Measurements from ENCODE around the gene UCHL5. TPM values are rescaled to one million over a fixed set of nuclear protein-coding genes. Genes with fewer than 3 reads are reported as not detected.
"Not testable (repeated sequence)": the region's sequence is repeated elsewhere in the genome, so short reads cannot be mapped to it uniquely, and the experiment has no call there.

Gene UCHL5
- polyA plus RNA-seq, 1 donor from 2014 or later, result 35.6 TPM

GRCh38 chr1:193077991-193078390 is 18.8 kb upstream of the UCHL5 start:
- Mint-ChIP-seq H3K27me3 (no peaks in the 10 kb centered on the region), H3K4me3 (no peak overlapping the region), H3K36me3 (peaks cover 15% of the 10 kb centered on the region), H3K4me1 (peaks cover 1 to 7% (median 3%) of the 10 kb centered on the region in 3 donors), H3K9me3 (no peaks in the 10 kb centered on the region), H3K27ac (no peak overlapping the region)

GRCh38 chr1:193070942-193071341 is 11.8 kb upstream of the UCHL5 start:
- H3K9me3 Mint-ChIP-seq, result no peaks in the 10 kb centered on the region
- no peaks in the 10 kb centered on the region for H3K27me3 Mint-ChIP-seq
- peak overlapping the region in 1 of 3 donors; percentile 64 for H3K27ac Mint-ChIP-seq
- H3K4me3 Mint-ChIP-seq, result peak overlapping the region in 2 of 4 donors; percentile 47 to 61
- H3K36me3 Mint-ChIP-seq, result peaks cover 1% of the 10 kb centered on the region
- peaks cover 32 to 39% (median 37%) of the 10 kb centered on the region in 3 donors for H3K4me1 Mint-ChIP-seq

GRCh38 chr1:193070386-193070753 is 11.2 kb upstream of the UCHL5 start:
- H3K4me1 Mint-ChIP-seq, result peaks cover 32 to 44% (median 39%) of the 10 kb centered on the region in 3 donors
- no peaks in the 10 kb centered on the region for H3K27me3 Mint-ChIP-seq
- H3K27ac Mint-ChIP-seq, result peak overlapping the region in 2 of 3 donors; percentile 55 to 92
- H3K4me3 Mint-ChIP-seq, result peak overlapping the region in 3 of 4 donors; percentile 27 to 57 (median 43)
- H3K9me3 Mint-ChIP-seq, result no peaks in the 10 kb centered on the region
- H3K36me3 Mint-ChIP-seq, result peaks cover 1% of the 10 kb centered on the region

- H3K36me3 Mint-ChIP-seq, result peaks cover 1% of the 10 kb centered on the region
- peaks cover 32 to 49% (median 42%) of the 10 kb centered on the region in 3 donors for H3K4me1 Mint-ChIP-seq
- H3K27me3 Mint-ChIP-seq, result no peaks in the 10 kb centered on the region
- H3K4me3 Mint-ChIP-seq, result peak overlapping the region in 3 of 4 donors; percentile 21 to 43 (median 27)
- no peaks in the 10 kb centered on the region for H3K9me3 Mint-ChIP-seq
- H3K27ac Mint-ChIP-seq, result peak overlapping the region in 2 of 3 donors; percentile 55 to 92
These were observed 10.7 kb upstream of the UCHL5 start for GRCh38 chr1:193069748-193070385.

- Mint-ChIP-seq H3K9me3 (no peaks in the 10 kb centered on the region), H3K27ac (peak overlapping the region in 1 of 3 donors; percentile 92), H3K4me1 (peaks cover 33 to 53% (median 49%) of the 10 kb centered on the region in 3 donors), H3K27me3 (no peaks in the 10 kb centered on the region), H3K4me3 (no peak overlapping the region), H3K36me3 (no peaks in the 10 kb centered on the region)
These were observed 8.9 kb upstream of the UCHL5 start for GRCh38 chr1:193068013-193068412.

- Mint-ChIP-seq H3K9me3 (no peaks in the 10 kb centered on the region), H3K27me3 (no peaks in the 10 kb centered on the region), H3K4me1 (peaks cover 36 to 58% (median 51%) of the 10 kb centered on the region in 3 donors), H3K36me3 (no peaks in the 10 kb centered on the region), H3K27ac (peak overlapping the region in 2 of 3 donors; percentile 4 to 17), H3K4me3 (peak overlapping the region in 3 of 4 donors; percentile 18 to 41 (median 30))
These were observed 7.4 kb upstream of the UCHL5 start for GRCh38 chr1:193066606-193067005.

GRCh38 chr1:193065954-193066353 is 6.8 kb upstream of the UCHL5 start:
- Mint-ChIP-seq H3K36me3 (no peaks in the 10 kb centered on the region), H3K4me1 (peaks cover 33 to 59% (median 53%) of the 10 kb centered on the region in 3 donors), H3K27ac (peak overlapping the region; percentile 4 to 43 (median 17)), H3K27me3 (no peaks in the 10 kb centered on the region), H3K9me3 (no peaks in the 10 kb centered on the region), H3K4me3 (peak overlapping the region in 1 of 4 donors; percentile 18)

- Mint-ChIP-seq H3K9me3 (no peaks in the 10 kb centered on the region), H3K36me3 (no peaks in the 10 kb centered on the region), H3K27me3 (no peaks in the 10 kb centered on the region), H3K4me3 (peak overlapping the region in 1 of 4 donors; percentile 64), H3K27ac (peak overlapping the region in 1 of 3 donors; percentile 31), H3K4me1 (peaks cover 29 to 59% (median 56%) of the 10 kb centered on the region in 3 donors)
These were observed 3.7 kb upstream of the UCHL5 start for GRCh38 chr1:193062698-193063463.

GRCh38 chr1:193060938-193061337 is 1.8 kb upstream of the UCHL5 start:
- Mint-ChIP-seq H3K4me1 (peaks cover 28 to 54% (median 45%) of the 10 kb centered on the region in 3 donors), H3K4me3 (peak overlapping the region; percentile 95 to 100 (median 98)), H3K36me3 (no peaks in the 10 kb centered on the region), H3K27ac (peak overlapping the region in 2 of 3 donors; percentile 88 to 96), H3K27me3 (no peaks in the 10 kb centered on the region), H3K9me3 (no peaks in the 10 kb centered on the region)

GRCh38 chr1:193060406-193060805 is 1.2 kb upstream of the UCHL5 start:
- peak overlapping the region in 2 of 3 donors; percentile 88 to 96 for H3K27ac Mint-ChIP-seq
- H3K36me3 Mint-ChIP-seq, result no peaks in the 10 kb centered on the region
- H3K9me3 Mint-ChIP-seq, result no peaks in the 10 kb centered on the region

GRCh38 chr1:193060115-193060403 is 899 bp upstream of the UCHL5 start:
- peak overlapping the region; percentile 88 to 99 (median 96) for H3K27ac Mint-ChIP-seq
- no peaks in the 10 kb centered on the region for H3K27me3 Mint-ChIP-seq
- peak overlapping the region; percentile 95 to 100 (median 98) for H3K4me3 Mint-ChIP-seq
- H3K36me3 Mint-ChIP-seq, result no peaks in the 10 kb centered on the region
- peaks cover 28 to 47% (median 38%) of the 10 kb centered on the region in 3 donors for H3K4me1 Mint-ChIP-seq
- no peaks in the 10 kb centered on the region for H3K9me3 Mint-ChIP-seq

More at GRCh38 chr1:193060406-193060805, 1.2 kb upstream of the UCHL5 start:
- H3K4me1 Mint-ChIP-seq, result peaks cover 28 to 50% (median 40%) of the 10 kb centered on the region in 3 donors
- H3K4me3 Mint-ChIP-seq, result peak overlapping the region; percentile 95 to 100 (median 98)
- no peaks in the 10 kb centered on the region for H3K27me3 Mint-ChIP-seq

- no peaks in the 10 kb centered on the region for H3K9me3 Mint-ChIP-seq
- peaks cover 33 to 47% (median 40%) of the 10 kb centered on the region in 3 donors for H3K4me1 Mint-ChIP-seq
- H3K36me3 Mint-ChIP-seq, result no peaks in the 10 kb centered on the region
- H3K4me3 Mint-ChIP-seq, result peak overlapping the region; percentile 95 to 100 (median 98)
- peak overlapping the region; percentile 88 to 99 (median 96) for H3K27ac Mint-ChIP-seq
- no peaks in the 10 kb centered on the region for H3K27me3 Mint-ChIP-seq
These were observed 455 bp downstream of the UCHL5 start for GRCh38 chr1:193058529-193059281.

GRCh38 chr1:193054169-193054675 is 4.9 kb downstream of the UCHL5 start:
- no peak overlapping the region for H3K4me3 Mint-ChIP-seq
- H3K4me1 Mint-ChIP-seq, result peaks cover 17 to 23% (median 22%) of the 10 kb centered on the region in 3 donors
- no peaks in the 10 kb centered on the region for H3K27me3 Mint-ChIP-seq
- no peaks in the 10 kb centered on the region for H3K9me3 Mint-ChIP-seq
- H3K27ac Mint-ChIP-seq, result peak overlapping the region in 1 of 3 donors; percentile 13
- H3K36me3 Mint-ChIP-seq, result no peaks in the 10 kb centered on the region

GRCh38 chr1:193048913-193049312 is 10.2 kb downstream of the UCHL5 start:
- H3K36me3 Mint-ChIP-seq, H3K4me3 Mint-ChIP-seq, H3K27me3 Mint-ChIP-seq, H3K9me3 Mint-ChIP-seq, H3K4me1 Mint-ChIP-seq: not testable (repeated sequence)
- peak overlapping the region in 1 of 3 donors; percentile 53 for H3K27ac Mint-ChIP-seq

Measured in IgD-negative memory B cell (primary cell).